Keratinocyte (primary cell): ENCODE data around the gene NCLN. TPM values are rescaled to one million over a fixed set of nuclear protein-coding genes. Genes with fewer than 3 reads are reported as not detected.

Source experiments
- DNase-seq: peaks from one replicate; pipeline ENCODE4 v3.0.0-alpha.2; 2011; ENCODE audit warnings: low read depth, missing footprints, low spot score
- FAIRE-seq: peaks from 2 replicates; lab custom pipeline; 2011; peaks lifted over from hg19 to GRCh38; lab: Jason Lieb, UNC
- H2AFZ ChIP-seq: 2 replicates; pipeline ENCODE4 v1.6.0; 2012; ENCODE audit warnings: low read length, control low read depth, inconsistent platforms; ENCODE audit not compliant: control insufficient read depth
- H3K27ac ChIP-seq: 2 replicates; pipeline ENCODE4 v1.5.1; 2011; ENCODE audit warnings: low read length; ENCODE audit not compliant: control insufficient read depth, insufficient read depth
- H3K27me3 ChIP-seq: 3 replicates; pipeline ENCODE4 v1.6.0; 2011; ENCODE audit warnings: low read length; ENCODE audit not compliant: control insufficient read depth, insufficient read depth; ENCODE audit errors: extremely low read depth
- H3K36me3 ChIP-seq, 2 experiments: 2 replicates in 1 of 2; 3 replicates in 1 of 2; pipeline ENCODE4 v1.5.1; 2011; ENCODE audit warnings: low read length in 2 of 2, mild to moderate bottlenecking in 1 of 2; ENCODE audit not compliant: control insufficient read depth in 2 of 2, insufficient read depth in 2 of 2; ENCODE audit errors: extremely low read depth in 1 of 2
- H3K4me1 ChIP-seq: 3 replicates; pipeline ENCODE4 v1.5.1; 2011; ENCODE audit warnings: low read length; ENCODE audit not compliant: control insufficient read depth, insufficient read depth; ENCODE audit errors: extremely low read depth
- H3K4me2 ChIP-seq: 3 replicates; pipeline ENCODE4 v1.6.0; 2011; ENCODE audit warnings: low read depth, low read length; ENCODE audit not compliant: control insufficient read depth, insufficient read depth; ENCODE audit errors: extremely low read depth
- H3K4me3 ChIP-seq, 3 experiments: fragments of 200-600 bp in 1 of 3; sonication (generic) in 1 of 3; 2 replicates in 2 of 3; 3 replicates in 1 of 3; pipeline ENCODE4 v1.5.1; 2011 to 2016; ENCODE audit warnings: low read length in 3 of 3, mild to moderate bottlenecking in 3 of 3, control low read depth in 2 of 3, inconsistent platforms in 1 of 3, low read depth in 1 of 3, mixed read lengths in 1 of 3, mixed run types in 1 of 3, moderate library complexity in 1 of 3; ENCODE audit not compliant: control insufficient read depth in 2 of 3, insufficient read depth in 2 of 3; ENCODE audit errors: extremely low read depth in 1 of 3
- H3K79me2 ChIP-seq: 2 replicates; pipeline ENCODE4 v1.6.0; 2012; ENCODE audit warnings: low read length; ENCODE audit not compliant: control insufficient read depth, insufficient read depth
- H3K9ac ChIP-seq: 3 replicates; pipeline ENCODE4 v1.6.0; 2011; ENCODE audit warnings: low read length; ENCODE audit not compliant: control insufficient read depth, insufficient read depth; ENCODE audit errors: extremely low read depth
- H3K9me1 ChIP-seq: 3 replicates; pipeline ENCODE4 v1.6.0; 2011; ENCODE audit warnings: low read length; ENCODE audit not compliant: control insufficient read depth, insufficient read depth; ENCODE audit errors: extremely low read depth
- H3K9me3 ChIP-seq: 2 replicates; pipeline ENCODE4 v1.5.1; 2012; ENCODE audit warnings: low read depth, low read length; ENCODE audit not compliant: control insufficient read depth
- H4K20me1 ChIP-seq: 3 replicates; pipeline ENCODE4 v1.6.0; 2011; ENCODE audit warnings: low read length; ENCODE audit not compliant: control insufficient read depth, insufficient read depth; ENCODE audit errors: extremely low read depth
- EZH2 ChIP-seq: IDR thresholded peaks from one replicate; pipeline ENCODE4 v1.6.1; 2012; ENCODE audit warnings: inconsistent platforms, mild to moderate bottlenecking, low read length, moderate library complexity
- dilution Hi-C: fragments of 300-500 bp; cut with MboI; formaldehyde crosslinking; loops from one replicate; pipeline ENCODE4 v1.7.0; 2020; ENCODE audit warnings: low sequenced_read_pairs; ENCODE audit not compliant: extremely low pct_ligation_motif_present
- polyA plus RNA-seq, 5 experiments: library from polyadenylated mRNA; depleted of rRNA in 3 of 5; stranded (reverse) in 3 of 5; stranded (forward) in 1 of 5; unstranded in 1 of 5; fragments of >200 nt; gene quantifications; 1 replicate in 1 of 5; 2 replicates in 3 of 5; 3 replicates in 1 of 5; pipeline versions ENCODE4 v1.2.1 to v1.2.3, GENCODE V29; 2011 to 2012; ENCODE audit warnings: missing spikeins in 2 of 5, low read depth in 1 of 5, low replicate concordance in 1 of 5
- TF ChIP-seq, protein P1 (sequence below), 3 experiments: IDR thresholded peaks in 1 of 3; conservative IDR thresholded peaks in 1 of 3; optimal IDR thresholded peaks in 1 of 3; 2 replicates in 2 of 3; 3 replicates in 1 of 3; pipeline versions ENCODE3 to v1.5.1; 2011; ENCODE audit warnings: low read length in 3 of 3, mild to moderate bottlenecking in 3 of 3, moderate library complexity in 2 of 3, control low read depth in 1 of 3, inconsistent platforms in 1 of 3; ENCODE audit not compliant: insufficient read depth in 2 of 3; ENCODE audit errors: extremely low read depth in 1 of 3

NCLN gene
- polyA plus RNA-seq, 1 donor (not counting 4 experiments of a cell fraction or from before 2014, with no cell fraction given), result 40.5 TPM

DNA sequence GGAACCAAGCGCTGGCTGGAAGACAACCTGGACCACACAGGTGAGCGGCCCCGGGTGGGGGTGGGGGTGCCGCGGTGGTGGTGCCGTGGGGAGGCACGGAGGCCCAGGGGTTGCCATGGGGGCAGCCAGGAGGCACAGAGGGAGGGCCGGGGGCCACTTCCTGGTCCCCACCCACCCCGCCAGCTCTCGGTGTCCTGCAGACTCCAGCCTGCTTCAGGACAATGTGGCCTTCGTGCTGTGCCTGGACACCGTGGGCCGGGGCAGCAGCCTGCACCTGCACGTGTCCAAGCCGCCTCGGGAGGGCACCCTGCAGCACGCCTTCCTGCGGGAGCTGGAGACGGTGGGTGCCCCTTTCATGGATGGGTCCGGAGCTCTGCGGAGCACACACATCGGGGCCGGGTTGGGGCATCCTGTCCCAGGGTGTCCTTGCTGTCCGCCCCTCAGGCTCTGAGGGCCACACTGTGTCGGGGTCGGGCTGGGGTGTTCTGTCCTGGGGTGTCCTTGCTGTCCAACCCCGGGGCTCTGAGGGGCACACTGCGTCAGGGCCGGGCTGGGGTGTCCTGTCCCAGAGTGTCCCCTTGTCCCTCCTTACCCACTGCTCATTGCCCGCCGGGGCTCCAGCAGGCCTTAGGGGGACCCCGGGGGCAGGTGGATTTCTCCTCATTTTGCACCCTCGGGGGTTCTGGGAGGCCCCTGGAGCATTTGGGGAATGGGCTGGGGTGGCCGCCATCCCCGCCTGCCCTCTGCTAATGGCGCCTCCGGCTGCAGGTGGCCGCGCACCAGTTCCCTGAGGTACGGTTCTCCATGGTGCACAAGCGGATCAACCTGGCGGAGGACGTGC lies 18.3 kb downstream of the NCLN start:
- FAIRE-seq (no peak), DNase-seq (no peak)
- dilution Hi-C loops, result no loop called here
- Histone ChIP-seq H3K27ac (no peak overlapping the region), H3K79me2 (no peaks in the 10 kb centered on the region), H3K36me3 (peaks cover 25 to 28% of the 10 kb centered on the region in 2 experiments), H3K4me3 (no peak overlapping the region), H3K27me3 (no peaks in the 10 kb centered on the region), H3K4me1 (no peaks in the 10 kb centered on the region), H3K9me1 (no peaks in the 10 kb centered on the region), H3K4me2 (no peak overlapping the region), H3K9ac (no peak overlapping the region), H2AFZ (no peak overlapping the region), H4K20me1 (no peaks in the 10 kb centered on the region), H3K9me3 (no peaks in the 10 kb centered on the region)
- TF ChIP-seq, protein P1, sequence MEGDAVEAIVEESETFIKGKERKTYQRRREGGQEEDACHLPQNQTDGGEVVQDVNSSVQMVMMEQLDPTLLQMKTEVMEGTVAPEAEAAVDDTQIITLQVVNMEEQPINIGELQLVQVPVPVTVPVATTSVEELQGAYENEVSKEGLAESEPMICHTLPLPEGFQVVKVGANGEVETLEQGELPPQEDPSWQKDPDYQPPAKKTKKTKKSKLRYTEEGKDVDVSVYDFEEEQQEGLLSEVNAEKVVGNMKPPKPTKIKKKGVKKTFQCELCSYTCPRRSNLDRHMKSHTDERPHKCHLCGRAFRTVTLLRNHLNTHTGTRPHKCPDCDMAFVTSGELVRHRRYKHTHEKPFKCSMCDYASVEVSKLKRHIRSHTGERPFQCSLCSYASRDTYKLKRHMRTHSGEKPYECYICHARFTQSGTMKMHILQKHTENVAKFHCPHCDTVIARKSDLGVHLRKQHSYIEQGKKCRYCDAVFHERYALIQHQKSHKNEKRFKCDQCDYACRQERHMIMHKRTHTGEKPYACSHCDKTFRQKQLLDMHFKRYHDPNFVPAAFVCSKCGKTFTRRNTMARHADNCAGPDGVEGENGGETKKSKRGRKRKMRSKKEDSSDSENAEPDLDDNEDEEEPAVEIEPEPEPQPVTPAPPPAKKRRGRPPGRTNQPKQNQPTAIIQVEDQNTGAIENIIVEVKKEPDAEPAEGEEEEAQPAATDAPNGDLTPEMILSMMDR (optimal IDR thresholded peaks at IDR 0.05 in 1 of 3, IDR thresholded peaks at IDR 0.05 in 1 of 3, conservative IDR thresholded peaks at IDR 0.05 in 1 of 3; ENCODE audit: extremely low read depth in 1 of 3, insufficient read depth in 2 of 3, low read length in 3 of 3), result no peak
- TF ChIP-seq EZH2, result no peak

DNA sequence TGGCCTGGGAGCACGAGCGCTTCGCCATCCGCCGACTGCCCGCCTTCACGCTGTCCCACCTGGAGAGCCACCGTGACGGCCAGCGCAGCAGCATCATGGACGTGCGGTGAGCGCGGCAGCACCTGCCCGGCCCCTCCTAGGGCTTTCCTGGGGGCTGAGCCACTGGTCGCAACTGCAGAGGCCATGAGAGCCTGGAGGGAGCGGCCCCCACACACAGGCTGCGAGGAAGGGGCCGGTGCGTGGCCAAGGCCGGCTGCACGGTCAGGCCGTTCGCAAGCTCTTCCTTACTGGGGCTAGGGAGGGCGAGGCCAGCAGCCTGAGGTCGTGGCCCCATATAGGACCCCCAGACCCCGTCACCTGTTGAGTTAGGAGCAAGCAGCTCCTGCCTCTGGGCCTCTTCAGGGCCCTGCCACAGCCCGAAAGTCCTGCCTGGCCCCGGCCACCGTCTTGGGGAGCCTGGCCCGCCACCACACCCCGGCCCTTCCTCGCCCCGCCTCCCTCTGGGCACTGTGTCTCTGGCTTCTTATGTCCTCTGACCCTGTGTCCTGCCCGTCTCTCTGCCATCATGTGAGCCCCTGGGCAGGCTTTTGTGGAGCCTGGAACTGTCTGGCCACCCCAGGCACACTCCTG lies 19.0 kb downstream of the NCLN start:
- H3K9me3 ChIP-seq, result no peaks in the 10 kb centered on the region
- TF ChIP-seq, protein P1 (optimal IDR thresholded peaks at IDR 0.05 in 1 of 3, IDR thresholded peaks at IDR 0.05 in 1 of 3, conservative IDR thresholded peaks at IDR 0.05 in 1 of 3; ENCODE audit: extremely low read depth in 1 of 3, insufficient read depth in 2 of 3, low read length in 3 of 3), result no peak
- no peak for TF ChIP-seq EZH2
- no peak overlapping the region for H2AFZ ChIP-seq
- no peaks in the 10 kb centered on the region for H3K27me3 ChIP-seq
- no peak for DNase-seq
- no peak overlapping the region for H3K9ac ChIP-seq
- H3K79me2 ChIP-seq, result no peaks in the 10 kb centered on the region
- H4K20me1 ChIP-seq, result peaks cover under 1% of the 10 kb centered on the region
- dilution Hi-C loops, result no loop called here
- no peaks in the 10 kb centered on the region for H3K4me1 ChIP-seq
- peaks cover 28 to 30% of the 10 kb centered on the region in 2 experiments for H3K36me3 ChIP-seq
- no peaks in the 10 kb centered on the region for H3K9me1 ChIP-seq
- no peak overlapping the region for H3K27ac ChIP-seq
- no peak overlapping the region for H3K4me3 ChIP-seq
- no peak overlapping the region for H3K4me2 ChIP-seq
- no peak for FAIRE-seq
